ENCODE measurements around the gene LRP1B.
"Not testable (repeated sequence)": the region's sequence is repeated elsewhere in the genome, so short reads cannot be mapped to it uniquely, and the experiment has no call there.

The LRP1B gene

GRCh38 chr2:140662504-140662903 is 1468.3 kb downstream of the LRP1B start:
- Mint-ChIP-seq H3K4me3 (no peak overlapping the region), H3K27ac (no peak overlapping the region), H3K4me1 (no peaks in the 10 kb centered on the region), H3K27me3 (no peaks in the 10 kb centered on the region), H3K36me3 (no peaks in the 10 kb centered on the region), H3K9me3 (no peaks in the 10 kb centered on the region)
- no peak for ATAC-seq

- H3K9me3 Mint-ChIP-seq = no peaks in the 10 kb centered on the region
- ATAC-seq = no peak
These were observed 1471.8 kb downstream of the LRP1B start for GRCh38 chr2:140658760-140659692.

DNA sequence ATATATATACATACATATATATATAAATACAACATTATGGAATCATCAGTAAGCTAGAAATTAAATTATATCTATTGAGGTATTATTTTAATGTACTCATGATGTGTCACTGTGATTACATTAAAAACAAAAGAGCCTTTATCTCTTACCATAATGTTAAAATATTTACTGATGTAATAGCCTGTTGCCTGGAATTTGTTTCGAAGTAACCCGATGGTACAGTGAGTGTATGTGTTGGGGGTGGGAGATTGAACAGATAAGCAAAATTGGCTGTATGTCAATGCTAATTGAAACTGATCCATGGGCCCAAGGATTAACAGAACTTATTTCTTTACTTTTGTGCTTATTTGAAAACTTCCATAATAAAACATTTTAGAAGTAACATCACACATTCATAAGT is 1473.2 kb downstream of the LRP1B start:
- ATAC-seq = no peak
- Mint-ChIP-seq H3K36me3 (no peaks in the 10 kb centered on the region), H3K9me3 (no peaks in the 10 kb centered on the region), H3K27ac (no peak overlapping the region), H3K4me1 (no peaks in the 10 kb centered on the region), H3K27me3 (no peaks in the 10 kb centered on the region), H3K4me3 (no peak overlapping the region)

More at GRCh38 chr2:140658760-140659692, 1471.8 kb downstream of the LRP1B start:
- H3K27ac Mint-ChIP-seq = no peak overlapping the region
- no peaks in the 10 kb centered on the region for H3K36me3 Mint-ChIP-seq
- H3K27me3 Mint-ChIP-seq = no peaks in the 10 kb centered on the region
- H3K4me3 Mint-ChIP-seq = no peak overlapping the region
- no peaks in the 10 kb centered on the region for H3K4me1 Mint-ChIP-seq

GRCh38 chr2:140654565-140654964 is 1476.3 kb downstream of the LRP1B start:
- no peaks in the 10 kb centered on the region for H3K27me3 Mint-ChIP-seq
- no peak overlapping the region for H3K4me3 Mint-ChIP-seq
- no peaks in the 10 kb centered on the region for H3K36me3 Mint-ChIP-seq
- peaks cover 2% of the 10 kb centered on the region for H3K9me3 Mint-ChIP-seq
- no peak overlapping the region for H3K27ac Mint-ChIP-seq
- H3K4me1 Mint-ChIP-seq = no peaks in the 10 kb centered on the region
- no peak for ATAC-seq

- H3K36me3 Mint-ChIP-seq = no peaks in the 10 kb centered on the region
- H3K4me3 Mint-ChIP-seq = no peak overlapping the region
- no peaks in the 10 kb centered on the region for H3K4me1 Mint-ChIP-seq
- H3K27me3 Mint-ChIP-seq = no peaks in the 10 kb centered on the region
- ATAC-seq = no peak
- H3K27ac Mint-ChIP-seq = no peak overlapping the region
- peaks cover 2% of the 10 kb centered on the region for H3K9me3 Mint-ChIP-seq
These were observed 1480.0 kb downstream of the LRP1B start for GRCh38 chr2:140650825-140651224.

GRCh38 chr2:140650134-140650533 is 1480.7 kb downstream of the LRP1B start:
- H3K27ac Mint-ChIP-seq, H3K36me3 Mint-ChIP-seq, ATAC-seq, H3K4me1 Mint-ChIP-seq, H3K4me3 Mint-ChIP-seq, H3K27me3 Mint-ChIP-seq, H3K9me3 Mint-ChIP-seq: not testable (repeated sequence)

DNA sequence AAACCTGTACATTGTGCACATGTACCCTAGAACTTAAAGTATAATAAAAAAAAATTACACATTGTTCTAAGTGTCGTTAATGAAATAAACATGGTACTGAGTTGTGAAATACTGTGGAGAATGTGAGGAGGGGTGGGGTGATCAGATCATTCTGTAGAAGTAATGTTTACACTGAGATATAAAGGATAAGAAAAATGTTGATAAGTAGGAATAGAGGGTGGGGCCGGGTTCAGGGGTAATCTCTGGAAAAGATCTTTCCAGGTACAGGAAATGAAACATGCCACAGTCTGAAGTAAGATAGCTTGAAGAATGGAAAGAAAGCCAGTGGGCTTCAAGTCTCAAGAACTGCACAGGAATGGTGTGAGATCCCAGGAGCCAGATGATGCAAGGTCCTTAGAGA is 1482.4 kb downstream of the LRP1B start:
- no peak overlapping the region for H3K4me3 Mint-ChIP-seq
- no peaks in the 10 kb centered on the region for H3K27me3 Mint-ChIP-seq
- H3K36me3 Mint-ChIP-seq = no peaks in the 10 kb centered on the region
- no peaks in the 10 kb centered on the region for H3K4me1 Mint-ChIP-seq
- no peak overlapping the region for H3K27ac Mint-ChIP-seq
- ATAC-seq = no peak
- peaks cover 2% of the 10 kb centered on the region for H3K9me3 Mint-ChIP-seq

- Mint-ChIP-seq H3K27me3 (no peaks in the 10 kb centered on the region), H3K4me3 (no peak overlapping the region), H3K36me3 (no peaks in the 10 kb centered on the region), H3K4me1 (no peaks in the 10 kb centered on the region), H3K27ac (no peak overlapping the region), H3K9me3 (peaks cover 3% of the 10 kb centered on the region)
- ATAC-seq = no peak
These were observed 1487.0 kb downstream of the LRP1B start for GRCh38 chr2:140643761-140644187.

DNA sequence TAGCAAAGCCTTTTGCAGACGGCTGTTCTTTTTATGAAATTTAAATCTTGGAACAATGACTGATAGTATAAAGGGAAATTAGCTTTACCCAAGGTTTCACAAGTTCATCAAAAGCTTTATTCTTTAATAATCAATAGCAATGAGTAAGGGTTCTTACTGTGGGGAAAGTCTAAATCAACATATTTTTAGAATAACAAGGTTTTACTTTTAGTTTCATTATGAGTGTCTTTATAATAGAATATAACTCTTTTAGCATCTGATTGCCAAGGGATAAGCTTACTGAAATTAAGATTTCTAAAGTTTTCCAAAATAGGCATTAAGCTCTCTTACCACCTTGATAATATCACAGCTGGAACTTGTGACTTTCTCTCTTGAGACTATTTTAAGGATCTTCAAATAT is 1489.7 kb downstream of the LRP1B start:
- Mint-ChIP-seq H3K27ac (no peak overlapping the region), H3K4me3 (no peak overlapping the region), H3K27me3 (no peaks in the 10 kb centered on the region), H3K36me3 (no peaks in the 10 kb centered on the region), H3K4me1 (no peaks in the 10 kb centered on the region), H3K9me3 (peaks cover 3% of the 10 kb centered on the region)
- ATAC-seq = no peak

DNA sequence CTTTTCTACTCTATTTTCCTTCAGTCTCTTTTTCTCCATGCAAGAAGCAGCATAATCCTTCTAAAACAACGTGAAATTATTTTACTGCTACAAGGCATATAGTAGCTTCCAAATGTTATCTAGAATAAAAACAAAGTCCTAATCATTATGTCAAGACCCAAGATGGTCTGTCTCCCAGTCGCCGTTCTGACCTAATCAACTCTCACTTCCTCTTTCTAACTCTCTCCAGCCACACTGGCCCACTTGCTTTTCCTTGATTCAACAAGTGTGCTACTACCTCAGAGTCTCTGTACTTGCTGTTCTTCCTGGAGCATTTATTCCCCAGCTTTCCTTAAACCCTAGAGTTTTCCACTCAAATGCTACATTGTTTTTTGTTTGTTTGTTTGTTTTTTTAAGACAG is 1491.2 kb downstream of the LRP1B start:
- H3K4me1 Mint-ChIP-seq = no peaks in the 10 kb centered on the region
- ATAC-seq = no peak
- H3K27me3 Mint-ChIP-seq = no peaks in the 10 kb centered on the region
- H3K4me3 Mint-ChIP-seq = no peak overlapping the region
- H3K27ac Mint-ChIP-seq = no peak overlapping the region
- H3K36me3 Mint-ChIP-seq = no peaks in the 10 kb centered on the region
- H3K9me3 Mint-ChIP-seq = peaks cover 3% of the 10 kb centered on the region

DNA sequence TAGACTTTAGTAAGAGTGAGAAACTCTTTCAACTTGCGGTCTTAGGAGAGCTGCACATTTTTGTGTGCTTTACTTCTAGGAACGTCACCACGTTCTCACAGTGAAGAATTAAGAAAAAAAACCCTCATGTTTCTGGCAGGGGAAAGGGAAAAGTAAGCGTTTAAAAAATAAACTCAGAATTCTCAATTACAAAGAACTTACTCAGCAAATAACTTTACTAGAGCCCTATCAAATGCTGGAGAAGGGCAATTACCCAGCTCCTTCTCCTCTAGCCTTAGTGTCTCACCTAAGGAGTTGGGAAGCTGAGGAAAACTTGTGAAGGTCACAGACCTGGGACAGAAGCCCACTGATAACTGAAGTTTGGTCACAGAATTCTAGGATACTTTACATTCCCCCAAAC is 1500.3 kb downstream of the LRP1B start:
- Mint-ChIP-seq H3K4me3 (no peak overlapping the region), H3K9me3 (peaks cover 6% of the 10 kb centered on the region), H3K27me3 (no peaks in the 10 kb centered on the region), H3K4me1 (no peaks in the 10 kb centered on the region), H3K27ac (no peak overlapping the region), H3K36me3 (no peaks in the 10 kb centered on the region)
- no peak for ATAC-seq

DNA sequence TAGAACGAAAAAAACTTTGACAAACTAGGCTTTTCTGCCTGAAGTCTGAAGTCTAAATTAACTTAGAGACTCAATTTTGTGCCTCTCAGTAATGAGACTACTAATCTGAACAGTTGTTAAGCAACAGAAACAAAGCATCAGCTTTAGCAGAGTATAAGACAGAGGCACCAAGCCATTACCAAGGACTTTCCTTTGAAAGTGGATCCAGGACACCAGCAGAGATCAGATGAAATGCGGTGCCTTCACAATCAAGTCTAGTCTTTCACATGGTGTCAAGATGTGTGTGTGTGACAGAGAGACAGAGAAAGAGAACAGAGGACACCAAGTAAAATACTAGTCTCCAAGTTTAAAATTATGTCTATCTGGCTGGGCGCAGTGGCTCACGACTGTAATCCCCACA is 1502.9 kb downstream of the LRP1B start:
- ATAC-seq = no peak
- Mint-ChIP-seq H3K9me3 (peaks cover 6% of the 10 kb centered on the region), H3K4me1 (no peaks in the 10 kb centered on the region), H3K27ac (no peak overlapping the region), H3K4me3 (no peak overlapping the region), H3K36me3 (no peaks in the 10 kb centered on the region), H3K27me3 (no peaks in the 10 kb centered on the region)

- Mint-ChIP-seq H3K27ac (no peak overlapping the region), H3K27me3 (no peaks in the 10 kb centered on the region), H3K4me3 (no peak overlapping the region), H3K4me1 (no peaks in the 10 kb centered on the region), H3K36me3 (no peaks in the 10 kb centered on the region), H3K9me3 (peaks cover 6% of the 10 kb centered on the region)
- ATAC-seq = no peak
These were observed 1503.7 kb downstream of the LRP1B start for GRCh38 chr2:140627136-140627535.

GRCh38 chr2:140624200-140624599 is 1506.6 kb downstream of the LRP1B start:
- no peaks in the 10 kb centered on the region for H3K4me1 Mint-ChIP-seq
- no peaks in the 10 kb centered on the region for H3K36me3 Mint-ChIP-seq
- no peaks in the 10 kb centered on the region for H3K27me3 Mint-ChIP-seq
- H3K27ac Mint-ChIP-seq = no peak overlapping the region
- ATAC-seq = no peak
- H3K9me3 Mint-ChIP-seq = peaks cover 6% of the 10 kb centered on the region
- H3K4me3 Mint-ChIP-seq = no peak overlapping the region

GRCh38 chr2:140621583-140622362 is 1509.0 kb downstream of the LRP1B start:
- H3K9me3 Mint-ChIP-seq = peaks cover 3% of the 10 kb centered on the region
- no peaks in the 10 kb centered on the region for H3K36me3 Mint-ChIP-seq
- H3K27ac Mint-ChIP-seq = no peak overlapping the region
- ATAC-seq = no peak
- no peaks in the 10 kb centered on the region for H3K4me1 Mint-ChIP-seq
- no peaks in the 10 kb centered on the region for H3K27me3 Mint-ChIP-seq
- no peak overlapping the region for H3K4me3 Mint-ChIP-seq

- Mint-ChIP-seq H3K4me1 (no peaks in the 10 kb centered on the region), H3K9me3 (no peaks in the 10 kb centered on the region), H3K36me3 (no peaks in the 10 kb centered on the region), H3K4me3 (no peak overlapping the region), H3K27me3 (no peaks in the 10 kb centered on the region), H3K27ac (no peak overlapping the region)
- no peak for ATAC-seq
These were observed 1526.0 kb downstream of the LRP1B start for GRCh38 chr2:140604788-140605187.
